Measurements from ENCODE around the gene SOX21.

DNA sequence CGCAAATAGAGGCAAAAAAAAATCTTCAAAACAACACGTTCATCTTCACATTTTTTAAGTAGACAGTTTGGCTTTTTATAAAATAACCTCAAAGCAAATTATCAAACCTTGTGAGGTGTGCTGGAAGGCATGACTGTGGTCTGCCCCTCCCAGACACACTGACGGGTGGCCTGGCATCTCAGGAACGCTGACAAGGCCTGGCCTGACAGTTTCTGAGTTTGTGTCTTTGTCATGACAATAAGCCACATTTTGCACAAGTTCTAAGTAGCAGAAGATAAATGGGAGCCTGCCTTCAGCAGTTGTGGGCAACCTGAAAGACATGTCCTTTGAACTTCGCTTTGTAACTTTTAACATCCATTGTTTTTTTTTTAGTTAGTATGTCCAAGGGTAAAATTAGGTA is 38.5 kb downstream of the SOX21 start:
- no peak for TF ChIP-seq POLR2A (IDR thresholded peaks at IDR 0.05)
- TF ChIP-seq, protein P1, sequence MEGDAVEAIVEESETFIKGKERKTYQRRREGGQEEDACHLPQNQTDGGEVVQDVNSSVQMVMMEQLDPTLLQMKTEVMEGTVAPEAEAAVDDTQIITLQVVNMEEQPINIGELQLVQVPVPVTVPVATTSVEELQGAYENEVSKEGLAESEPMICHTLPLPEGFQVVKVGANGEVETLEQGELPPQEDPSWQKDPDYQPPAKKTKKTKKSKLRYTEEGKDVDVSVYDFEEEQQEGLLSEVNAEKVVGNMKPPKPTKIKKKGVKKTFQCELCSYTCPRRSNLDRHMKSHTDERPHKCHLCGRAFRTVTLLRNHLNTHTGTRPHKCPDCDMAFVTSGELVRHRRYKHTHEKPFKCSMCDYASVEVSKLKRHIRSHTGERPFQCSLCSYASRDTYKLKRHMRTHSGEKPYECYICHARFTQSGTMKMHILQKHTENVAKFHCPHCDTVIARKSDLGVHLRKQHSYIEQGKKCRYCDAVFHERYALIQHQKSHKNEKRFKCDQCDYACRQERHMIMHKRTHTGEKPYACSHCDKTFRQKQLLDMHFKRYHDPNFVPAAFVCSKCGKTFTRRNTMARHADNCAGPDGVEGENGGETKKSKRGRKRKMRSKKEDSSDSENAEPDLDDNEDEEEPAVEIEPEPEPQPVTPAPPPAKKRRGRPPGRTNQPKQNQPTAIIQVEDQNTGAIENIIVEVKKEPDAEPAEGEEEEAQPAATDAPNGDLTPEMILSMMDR (IDR thresholded peaks at IDR 0.05): no peak

Data from breast epithelium (tissue), 3 donors.